Esophagus muscularis mucosa (tissue), 3 donors: Measurements from ENCODE around the gene PTGDR2.

ENCODE experiments used
- POLR2A ChIP-seq: fragments of 450-650 bp; IDR thresholded peaks from one replicate; pipeline ENCODE4 v1.6.1; 2017; ENCODE audit warnings: antibody characterized with exemption, moderate library complexity, mild to moderate bottlenecking, low read depth
- POLR2AphosphoS5 ChIP-seq, 2 donors: sonication (generic); formaldehyde crosslinking; IDR thresholded peaks; one replicate each; pipeline ENCODE4 v1.6.1; 2017; ENCODE audit warnings: antibody characterized with exemption in 2 of 2
- TF ChIP-seq, protein P1 (sequence below), 3 experiments: fragments of 200-600 bp in 2 of 3; fragments of 450-650 bp in 1 of 3; sonication (generic) in 2 of 3; IDR thresholded peaks; one replicate each; pipeline ENCODE4 v1.5.1; 2017 to 2019; ENCODE audit warnings: antibody characterized with exemption in 3 of 3, mild to moderate bottlenecking in 2 of 3, moderate library complexity in 1 of 3

DNA sequence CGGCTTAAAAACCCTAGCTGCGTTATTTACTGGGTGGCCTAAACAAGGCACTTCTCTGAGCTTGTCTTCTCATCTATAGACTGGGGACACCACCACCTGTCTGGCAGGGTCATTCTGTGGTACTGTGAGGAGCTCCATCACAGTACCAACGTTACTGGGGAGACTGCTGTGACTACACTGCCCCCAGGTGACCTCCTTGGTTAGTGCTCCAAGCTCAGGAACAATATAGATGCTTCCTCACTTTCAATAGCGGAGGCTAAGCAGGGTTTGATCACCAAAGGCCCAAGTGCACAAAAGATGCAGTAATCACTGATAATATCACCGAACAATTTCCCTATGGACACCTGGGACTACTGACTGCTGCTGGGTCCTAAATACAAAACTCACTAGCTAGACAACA lies 31.8 kb upstream of the PTGDR2 start:
- TF ChIP-seq, protein P1, sequence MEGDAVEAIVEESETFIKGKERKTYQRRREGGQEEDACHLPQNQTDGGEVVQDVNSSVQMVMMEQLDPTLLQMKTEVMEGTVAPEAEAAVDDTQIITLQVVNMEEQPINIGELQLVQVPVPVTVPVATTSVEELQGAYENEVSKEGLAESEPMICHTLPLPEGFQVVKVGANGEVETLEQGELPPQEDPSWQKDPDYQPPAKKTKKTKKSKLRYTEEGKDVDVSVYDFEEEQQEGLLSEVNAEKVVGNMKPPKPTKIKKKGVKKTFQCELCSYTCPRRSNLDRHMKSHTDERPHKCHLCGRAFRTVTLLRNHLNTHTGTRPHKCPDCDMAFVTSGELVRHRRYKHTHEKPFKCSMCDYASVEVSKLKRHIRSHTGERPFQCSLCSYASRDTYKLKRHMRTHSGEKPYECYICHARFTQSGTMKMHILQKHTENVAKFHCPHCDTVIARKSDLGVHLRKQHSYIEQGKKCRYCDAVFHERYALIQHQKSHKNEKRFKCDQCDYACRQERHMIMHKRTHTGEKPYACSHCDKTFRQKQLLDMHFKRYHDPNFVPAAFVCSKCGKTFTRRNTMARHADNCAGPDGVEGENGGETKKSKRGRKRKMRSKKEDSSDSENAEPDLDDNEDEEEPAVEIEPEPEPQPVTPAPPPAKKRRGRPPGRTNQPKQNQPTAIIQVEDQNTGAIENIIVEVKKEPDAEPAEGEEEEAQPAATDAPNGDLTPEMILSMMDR (IDR thresholded peaks at IDR 0.05) = peak in 2 of 3 experiments; percentile 50 to 51
- TF ChIP-seq POLR2A (no peak), POLR2AphosphoS5 (IDR thresholded peaks at IDR 0.05) (no peak)
